HUES64 (cell line): ENCODE data around the gene ZNF792.
"Not testable (repeated sequence)": the region's sequence is repeated elsewhere in the genome, so short reads cannot be mapped to it uniquely, and the experiment has no call there.

Experiments
- H3K27ac ChIP-seq: 2 replicates; pipeline ENCODE4 v1.7.0; 2013; ENCODE audit warnings: low read depth, low read length, inconsistent platforms
- H3K27me3 ChIP-seq: 2 replicates; pipeline ENCODE4 v1.6.1; 2013; ENCODE audit warnings: mild to moderate bottlenecking, low read length; ENCODE audit not compliant: insufficient read depth
- H3K36me3 ChIP-seq: 2 replicates; pipeline ENCODE4 v1.6.1; 2013; ENCODE audit warnings: mild to moderate bottlenecking, low read length; ENCODE audit not compliant: insufficient read depth
- H3K4me1 ChIP-seq: 2 replicates; pipeline ENCODE4 v1.6.1; 2013; ENCODE audit warnings: mild to moderate bottlenecking, low read length, moderate library complexity; ENCODE audit not compliant: insufficient read depth
- H3K4me3 ChIP-seq: 2 replicates; pipeline ENCODE4 v1.5.1; 2013; ENCODE audit warnings: mild to moderate bottlenecking, low read length, moderate library complexity
- H3K9ac ChIP-seq: 2 replicates; pipeline ENCODE4 v1.6.1; 2013; ENCODE audit warnings: mild to moderate bottlenecking, low read depth, low read length
- H3K9me3 ChIP-seq: 2 replicates; pipeline ENCODE4 v1.6.1; 2013; ENCODE audit warnings: low read depth, low read length; ENCODE audit not compliant: insufficient read depth
- WGBS: fragments of 150-250, 120-280 bp; methylation state at CpG from one replicate; pipeline ENCODE4 v1.1.7; 2013; ENCODE audit warnings: missing lambda C conversion rate; 5-methylcytosine and 5-hydroxymethylcytosine counted together

The ZNF792 gene

DNA sequence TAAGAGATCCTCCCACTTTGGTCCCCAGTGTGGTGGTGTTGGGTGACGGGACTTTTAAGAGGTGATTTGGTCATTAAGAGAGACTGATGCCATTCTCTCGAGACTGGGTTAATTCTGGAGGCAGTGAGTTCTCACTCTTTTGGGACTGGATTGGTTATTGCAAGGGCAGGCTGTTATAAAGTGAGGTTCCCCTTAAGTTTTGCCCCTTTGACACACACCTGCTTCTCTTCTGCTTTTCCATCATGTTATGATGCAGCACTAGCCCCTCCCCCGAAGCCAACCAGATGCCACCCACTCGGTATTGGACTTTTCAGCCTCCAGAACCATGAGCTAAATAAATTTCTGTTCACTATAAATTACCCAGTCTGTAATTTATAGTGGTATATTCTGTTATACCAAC is 19.8 kb upstream of the ZNF792 start:
- no peak overlapping the region for H3K4me3 ChIP-seq
- no peaks in the 10 kb centered on the region for H3K27me3 ChIP-seq
- WGBS: 95% methylated on average over 4 of the region's 4 CpGs
- H3K36me3 ChIP-seq: no peaks in the 10 kb centered on the region
- no peaks in the 10 kb centered on the region for H3K9me3 ChIP-seq
- no peak overlapping the region for H3K9ac ChIP-seq
- no peak overlapping the region for H3K27ac ChIP-seq
- peaks cover 11% of the 10 kb centered on the region; the same call in 1 of the 2 replicates for H3K4me1 ChIP-seq

DNA sequence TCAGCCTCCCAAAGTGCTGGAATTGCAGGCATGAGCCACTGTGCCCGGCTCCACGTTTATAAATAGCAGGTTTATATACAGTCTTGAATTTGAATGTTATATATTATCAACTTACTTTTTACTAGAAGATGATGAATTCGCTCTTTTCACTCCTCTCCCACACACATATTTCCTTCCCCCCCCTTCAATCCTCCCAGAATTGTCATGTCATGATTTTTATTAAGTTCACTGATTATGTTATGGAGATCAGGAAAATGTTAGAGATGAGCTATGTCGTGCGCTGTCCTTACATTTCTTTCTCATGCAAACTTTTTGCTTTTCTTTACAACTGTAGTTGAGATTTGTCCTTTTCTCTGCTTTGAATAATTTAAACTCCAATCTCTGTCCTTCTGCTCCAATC is 18.2 kb upstream of the ZNF792 start:
- Histone ChIP-seq H3K4me1 (peaks cover 11% of the 10 kb centered on the region; the same call in 1 of the 2 replicates), H3K27ac (no peak overlapping the region), H3K9me3 (no peaks in the 10 kb centered on the region), H3K4me3 (no peak overlapping the region), H3K27me3 (no peaks in the 10 kb centered on the region), H3K9ac (no peak overlapping the region), H3K36me3 (no peaks in the 10 kb centered on the region)
- 85% methylated on average over 2 of the region's 5 CpGs for WGBS

DNA sequence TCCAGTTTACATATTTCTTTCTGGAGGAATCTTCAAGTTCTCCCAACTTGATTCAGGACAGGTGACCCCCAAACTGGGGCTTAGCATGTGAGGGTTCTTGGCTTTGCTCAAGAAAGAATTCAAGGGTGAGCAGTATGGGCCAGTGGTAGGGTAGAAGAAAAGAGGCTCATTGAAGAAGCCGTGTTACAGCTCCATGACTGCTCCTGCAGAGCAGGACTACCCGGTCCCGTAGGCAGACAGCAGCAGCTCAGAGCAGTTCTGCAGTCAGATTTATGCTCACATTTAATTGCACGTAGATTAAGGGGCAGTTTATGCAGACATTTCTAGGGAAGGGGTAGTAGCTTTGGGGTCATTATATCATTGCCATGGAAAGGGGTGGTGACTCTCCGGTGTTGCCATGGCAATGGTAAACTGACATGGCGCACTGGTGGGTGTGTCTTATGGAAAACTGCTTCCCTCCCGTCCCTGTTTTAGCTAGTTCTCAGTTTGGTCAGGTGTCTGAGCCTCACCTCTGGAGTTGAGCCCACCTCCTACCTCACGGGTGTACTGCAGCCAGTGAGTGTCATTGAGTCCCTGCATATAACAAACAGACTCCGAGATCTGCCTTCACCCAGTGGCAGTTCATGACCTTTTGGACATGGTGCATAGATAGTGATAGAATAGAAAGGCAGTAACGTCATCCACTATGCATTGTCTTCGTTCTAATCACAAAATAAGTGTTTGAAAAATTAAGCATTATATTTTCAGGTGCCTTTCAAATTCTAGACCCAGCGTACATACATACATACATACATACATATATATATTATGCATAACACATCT is 16.0 kb upstream of the ZNF792 start:
- peaks cover 2% of the 10 kb centered on the region; the same call in 1 of the 2 replicates for H3K4me1 ChIP-seq
- 90% methylated on average over 11 of the region's 12 CpGs for WGBS

DNA sequence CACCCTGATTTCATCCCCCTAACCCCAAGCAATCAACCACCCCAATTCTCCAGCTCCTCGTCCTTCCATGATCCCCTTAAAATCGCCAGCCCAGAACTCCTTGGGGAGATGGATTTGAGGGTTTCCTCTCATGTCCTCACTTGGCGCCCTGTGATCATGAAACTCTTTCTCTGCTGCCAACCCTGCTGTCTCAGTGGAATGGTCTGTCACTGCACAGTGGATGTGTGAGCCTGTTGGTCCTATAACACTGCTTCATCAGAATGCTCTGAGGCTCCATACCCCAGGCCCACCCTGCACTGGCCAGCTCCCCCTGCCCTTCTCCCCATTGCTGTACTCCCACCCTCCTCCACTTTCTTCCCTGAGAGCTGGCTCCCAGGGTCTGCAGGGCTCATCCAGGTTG is 12.6 kb upstream of the ZNF792 start:
- Histone ChIP-seq H3K4me1 (peaks cover 7% of the 10 kb centered on the region; the same call in 1 of the 2 replicates), H3K9ac (no peak overlapping the region), H3K27me3 (no peaks in the 10 kb centered on the region), H3K36me3 (no peaks in the 10 kb centered on the region), H3K9me3 (no peaks in the 10 kb centered on the region), H3K27ac (no peak overlapping the region), H3K4me3 (no peak overlapping the region)
- 86% methylated on average over 3 of the region's 3 CpGs for WGBS

More for the DNA sequence above, 16.0 kb upstream of the ZNF792 start:
- no peak overlapping the region for H3K4me3 ChIP-seq
- H3K27me3 ChIP-seq: no peaks in the 10 kb centered on the region
- no peak overlapping the region for H3K27ac ChIP-seq
- H3K9ac ChIP-seq: no peak overlapping the region
- no peaks in the 10 kb centered on the region for H3K36me3 ChIP-seq
- no peaks in the 10 kb centered on the region for H3K9me3 ChIP-seq

DNA sequence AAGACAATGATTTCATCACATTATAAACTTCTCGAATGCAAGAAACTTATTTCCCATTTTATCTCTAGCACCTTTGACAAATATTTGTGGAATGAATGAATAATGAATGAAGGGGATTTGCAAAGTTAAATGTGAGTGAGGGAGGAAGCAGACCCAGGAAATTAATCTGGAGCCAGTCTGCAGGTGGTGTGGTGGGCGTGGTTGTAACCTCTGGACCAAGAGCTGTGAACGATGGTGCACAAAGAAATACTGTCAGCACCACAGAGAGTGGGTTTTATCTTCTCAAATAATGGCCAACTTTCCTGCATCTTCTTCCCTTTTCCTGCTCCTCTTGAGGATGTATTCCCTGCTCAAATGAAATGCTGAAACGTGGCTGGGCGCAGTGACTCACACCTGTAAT is 11.0 kb upstream of the ZNF792 start:
- 0 out of 2 replicates have a peak, but pooled peaks cover 2% of the 10 kb centered on the region for H3K9me3 ChIP-seq
- peaks cover 7% of the 10 kb centered on the region; the same call in 1 of the 2 replicates for H3K4me1 ChIP-seq
- no peak overlapping the region for H3K27ac ChIP-seq
- H3K9ac ChIP-seq: no peak overlapping the region
- WGBS: 64% methylated on average over 4 of the region's 5 CpGs
- no peaks in the 10 kb centered on the region for H3K36me3 ChIP-seq
- H3K27me3 ChIP-seq: no peaks in the 10 kb centered on the region
- H3K4me3 ChIP-seq: no peak overlapping the region

DNA sequence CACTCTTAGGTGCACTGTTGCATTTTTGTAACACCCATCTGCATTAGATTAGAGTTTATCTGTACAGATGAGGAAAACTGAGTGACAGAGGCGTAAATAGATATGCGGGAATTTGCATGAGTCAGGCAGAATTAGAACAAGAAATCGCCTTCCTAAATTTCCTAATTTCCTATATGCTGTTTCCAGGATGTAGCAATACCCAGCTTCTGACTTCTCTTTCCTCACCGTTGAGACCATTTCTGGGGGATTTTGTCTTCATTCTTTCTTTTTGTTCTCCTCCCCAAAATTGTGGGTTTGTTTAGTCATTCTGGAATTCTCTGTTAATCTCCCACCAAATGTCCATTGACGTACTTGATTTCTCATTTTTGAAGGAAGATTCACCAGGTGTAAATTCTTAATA is 10.6 kb upstream of the ZNF792 start:
- Histone ChIP-seq H3K27ac (no peak overlapping the region), H3K4me3 (no peak overlapping the region)
- 84% methylated on average over 4 of the region's 5 CpGs for whole genome bisulfite sequencing

DNA sequence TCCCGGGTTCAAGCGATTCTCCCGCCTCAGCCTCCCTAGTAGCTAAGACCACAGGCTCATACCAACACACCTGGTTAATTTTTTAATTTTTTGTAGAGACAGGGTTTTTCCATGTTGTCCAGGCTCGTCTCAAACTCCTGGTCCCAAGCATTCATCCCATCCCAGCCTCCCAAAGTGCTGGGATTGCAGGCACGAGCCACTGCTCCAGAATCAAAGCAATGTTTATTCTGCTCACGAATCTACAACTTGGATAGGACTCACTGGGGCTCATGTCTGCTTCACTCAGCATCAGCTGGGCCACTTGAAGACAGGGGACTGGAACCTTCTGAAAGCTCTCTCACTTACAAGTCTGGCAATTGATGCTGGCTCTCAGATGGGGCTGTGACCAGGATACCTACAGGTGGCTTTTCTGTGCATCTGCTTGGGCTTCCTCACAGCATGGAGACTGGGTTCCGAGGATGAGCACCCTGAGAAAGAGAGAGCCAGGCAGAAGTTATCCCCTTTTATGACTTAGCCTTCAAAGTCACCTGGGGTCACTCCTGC is 8.2 kb upstream of the ZNF792 start:
- Histone ChIP-seq H3K27me3 (no peaks in the 10 kb centered on the region), H3K27ac (no peak overlapping the region), H3K4me1 (peaks cover 7% of the 10 kb centered on the region; the same call in 1 of the 2 replicates), H3K9me3 (peaks cover 25% of the 10 kb centered on the region), H3K36me3 (no peaks in the 10 kb centered on the region), H3K9ac (no peak overlapping the region), H3K4me3 (no peak overlapping the region)
- WGBS: 95% methylated on average over 7 of the region's 7 CpGs

More for the DNA sequence above, 10.6 kb upstream of the ZNF792 start:
- H3K4me1 ChIP-seq: peaks cover 7% of the 10 kb centered on the region; the same call in 1 of the 2 replicates
- no peak overlapping the region for H3K9ac ChIP-seq
- no peaks in the 10 kb centered on the region for H3K36me3 ChIP-seq
- H3K27me3 ChIP-seq: no peaks in the 10 kb centered on the region
- peaks cover 6% of the 10 kb centered on the region; the same call in 1 of the 2 replicates for H3K9me3 ChIP-seq

DNA sequence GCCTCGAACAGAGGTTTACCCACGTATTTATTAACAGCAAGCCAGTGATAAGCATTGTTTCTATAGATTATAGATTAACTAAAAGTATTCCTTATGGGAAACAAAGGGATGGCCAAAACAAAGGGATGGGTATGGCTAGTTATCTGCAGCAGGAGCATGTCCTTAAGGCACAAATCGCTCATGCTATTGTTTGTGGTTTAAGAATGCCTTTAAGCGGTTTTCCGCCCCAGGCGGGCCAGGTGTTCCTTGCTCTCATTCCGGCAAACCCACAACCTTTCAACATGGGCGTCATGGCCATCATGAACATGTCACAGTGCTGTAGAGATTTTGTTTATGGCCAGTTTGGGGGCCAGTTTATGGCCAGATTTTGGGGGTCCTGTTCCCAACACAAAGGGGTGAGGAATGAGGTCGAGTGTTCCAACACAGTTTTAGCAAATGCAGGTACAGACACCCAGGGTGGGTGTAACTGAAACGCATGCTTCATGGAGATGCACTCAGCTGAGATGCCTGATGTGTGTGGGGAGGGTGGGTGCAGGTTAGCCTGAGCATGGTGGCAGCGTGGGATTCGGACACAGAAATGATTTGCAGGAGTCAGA is 6.3 kb upstream of the ZNF792 start:
- H3K4me1 ChIP-seq, H3K36me3 ChIP-seq, H3K9ac ChIP-seq, H3K4me3 ChIP-seq, H3K27me3 ChIP-seq, H3K27ac ChIP-seq: not testable (repeated sequence)
- 92% methylated on average over 10 of the region's 12 CpGs for WGBS
- H3K9me3 ChIP-seq: peaks cover 32% of the 10 kb centered on the region

DNA sequence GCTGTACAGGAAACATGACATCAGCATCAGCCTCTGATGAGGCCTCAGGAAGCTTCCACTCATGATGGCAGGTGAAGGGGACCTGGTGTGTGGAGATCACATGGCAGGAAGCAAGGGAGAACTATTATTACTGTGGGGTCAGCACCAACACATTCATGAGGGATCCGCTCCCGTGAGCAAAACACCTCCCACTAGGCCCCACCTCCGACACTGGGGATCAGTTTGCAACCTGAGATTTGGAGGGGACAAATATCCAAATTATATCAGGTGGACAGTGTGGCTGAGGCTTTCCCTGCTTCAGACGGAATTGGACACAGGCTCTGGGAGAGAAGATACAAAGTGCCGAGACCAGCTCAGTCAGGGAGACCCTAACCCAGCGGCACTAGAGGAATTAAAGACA is 5.7 kb upstream of the ZNF792 start:
- 94% methylated on average over 6 of the region's 6 CpGs for WGBS
- H3K27ac ChIP-seq: no peak overlapping the region
- H3K4me1 ChIP-seq: peaks cover 3% of the 10 kb centered on the region; the same call in 1 of the 2 replicates
- H3K9ac ChIP-seq: no peak overlapping the region
- H3K9me3 ChIP-seq: peaks cover 32% of the 10 kb centered on the region
- H3K36me3 ChIP-seq: no peaks in the 10 kb centered on the region
- no peak overlapping the region for H3K4me3 ChIP-seq
- H3K27me3 ChIP-seq: peaks cover under 1% of the 10 kb centered on the region; the same call in 1 of the 2 replicates

DNA sequence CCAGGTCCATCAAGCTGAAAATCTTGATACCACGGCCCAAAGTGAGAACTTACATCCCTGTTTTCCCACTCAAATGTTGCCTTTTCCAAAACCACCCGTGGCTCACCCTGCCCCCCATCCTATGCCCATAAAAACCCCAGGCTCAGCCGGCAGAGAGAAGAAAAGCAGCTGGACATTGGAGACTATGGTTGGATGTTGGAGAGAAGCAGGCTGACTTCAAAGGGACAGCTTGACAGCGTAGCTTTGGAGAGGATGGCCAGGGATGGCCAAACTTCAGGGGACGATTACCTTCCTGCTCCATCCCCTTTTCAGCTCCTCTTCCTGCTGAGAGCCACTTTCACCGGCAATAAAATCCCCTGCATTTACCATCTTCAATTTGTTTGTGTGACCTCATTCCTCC is 3.5 kb upstream of the ZNF792 start:
- Histone ChIP-seq H3K36me3 (no peaks in the 10 kb centered on the region), H3K4me1 (no peaks in the 10 kb centered on the region), H3K9me3 (peaks cover 32% of the 10 kb centered on the region), H3K27me3 (peaks cover 12% of the 10 kb centered on the region), H3K27ac (no peak overlapping the region), H3K4me3 (no peak overlapping the region), H3K9ac (no peak overlapping the region)
- WGBS: 84% methylated on average over 5 of the region's 6 CpGs

DNA sequence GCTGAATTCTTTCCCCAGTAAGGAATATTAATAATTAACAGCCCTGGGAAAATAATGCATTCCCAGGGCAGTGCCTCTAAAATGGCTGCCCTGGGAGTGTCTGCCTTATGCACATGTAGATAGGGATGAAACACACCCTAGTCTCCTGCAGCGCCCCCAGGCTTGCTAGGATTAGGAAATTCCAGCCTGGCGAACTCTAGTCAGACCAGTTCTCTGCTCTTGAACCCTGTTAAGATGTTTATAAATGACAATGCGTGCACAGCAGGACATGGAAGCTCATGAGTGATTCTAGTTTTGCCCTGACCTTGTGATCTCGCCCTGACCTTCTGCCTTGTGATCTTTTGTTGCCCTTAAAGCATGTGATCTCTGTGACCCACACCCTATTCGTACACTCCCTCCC is 1.5 kb upstream of the ZNF792 start:
- Histone ChIP-seq H3K27me3 (peaks cover 12% of the 10 kb centered on the region), H3K9me3 (peaks cover 32% of the 10 kb centered on the region)
- H3K4me3 ChIP-seq, H3K36me3 ChIP-seq, H3K9ac ChIP-seq, H3K27ac ChIP-seq, H3K4me1 ChIP-seq: not testable (repeated sequence)
- 74% methylated on average over 5 of the region's 5 CpGs for WGBS
